Measurements from ENCODE around the gene NOL3.

DNA sequence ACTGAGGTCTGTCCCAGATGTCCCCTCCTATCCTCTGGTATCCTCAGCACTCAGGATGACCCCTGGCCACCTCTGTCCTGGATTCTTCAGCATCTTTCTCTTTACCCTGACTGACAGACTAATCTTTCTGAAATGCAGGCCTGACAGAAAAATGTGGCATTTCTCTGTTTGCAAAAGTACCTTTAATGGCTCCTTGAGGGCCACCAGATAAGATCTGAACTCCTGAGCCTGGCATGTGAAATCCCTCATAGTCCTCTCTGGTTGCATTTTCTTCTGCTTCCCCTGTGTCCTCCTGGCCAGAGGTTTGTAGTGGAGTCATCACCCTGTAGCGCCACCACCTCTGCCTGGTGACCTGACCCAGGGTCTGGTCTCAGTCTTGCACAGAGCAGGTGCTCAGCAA is 26.5 kb downstream of the NOL3 start:
- TF ChIP-seq, protein P1, sequence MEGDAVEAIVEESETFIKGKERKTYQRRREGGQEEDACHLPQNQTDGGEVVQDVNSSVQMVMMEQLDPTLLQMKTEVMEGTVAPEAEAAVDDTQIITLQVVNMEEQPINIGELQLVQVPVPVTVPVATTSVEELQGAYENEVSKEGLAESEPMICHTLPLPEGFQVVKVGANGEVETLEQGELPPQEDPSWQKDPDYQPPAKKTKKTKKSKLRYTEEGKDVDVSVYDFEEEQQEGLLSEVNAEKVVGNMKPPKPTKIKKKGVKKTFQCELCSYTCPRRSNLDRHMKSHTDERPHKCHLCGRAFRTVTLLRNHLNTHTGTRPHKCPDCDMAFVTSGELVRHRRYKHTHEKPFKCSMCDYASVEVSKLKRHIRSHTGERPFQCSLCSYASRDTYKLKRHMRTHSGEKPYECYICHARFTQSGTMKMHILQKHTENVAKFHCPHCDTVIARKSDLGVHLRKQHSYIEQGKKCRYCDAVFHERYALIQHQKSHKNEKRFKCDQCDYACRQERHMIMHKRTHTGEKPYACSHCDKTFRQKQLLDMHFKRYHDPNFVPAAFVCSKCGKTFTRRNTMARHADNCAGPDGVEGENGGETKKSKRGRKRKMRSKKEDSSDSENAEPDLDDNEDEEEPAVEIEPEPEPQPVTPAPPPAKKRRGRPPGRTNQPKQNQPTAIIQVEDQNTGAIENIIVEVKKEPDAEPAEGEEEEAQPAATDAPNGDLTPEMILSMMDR (IDR thresholded peaks at IDR 0.05; ENCODE audit: insufficient read depth, low read depth, low read length) = no peak
- TF ChIP-seq EZH2 (IDR thresholded peaks at IDR 0.05; ENCODE audit: insufficient read depth, low read length) = no peak
